GM23248 (cell line): ENCODE measurements around the gene GAMT. TPM values are rescaled to one million over a fixed set of nuclear protein-coding genes. Genes with fewer than 3 reads are reported as not detected.

Experiments
- DNase-seq: peaks from one replicate; pipeline ENCODE4 v3.0.0-alpha.2; 2015
- H2AFZ ChIP-seq: fragments of 200-600 bp; sonication (generic); 2 replicates; pipeline ENCODE4 v1.6.1; 2016; ENCODE audit warnings: antibody characterized with exemption
- H3F3A ChIP-seq: fragments of 200-600 bp; sonication (generic); 2 replicates; pipeline ENCODE4 v1.6.1; 2016; ENCODE audit warnings: mild to moderate bottlenecking, antibody characterized with exemption, mixed run types; ENCODE audit not compliant: insufficient read depth
- H3K27ac ChIP-seq: fragments of 200-600 bp; sonication (generic); 2 replicates; pipeline ENCODE4 v1.5.1; 2016; ENCODE audit warnings: mild to moderate bottlenecking
- H3K27me3 ChIP-seq: fragments of 200-600 bp; sonication (generic); replicated peaks from 2 replicates; pipeline ENCODE4 v1.6.1; 2016; ENCODE audit warnings: mild to moderate bottlenecking; ENCODE audit not compliant: insufficient read depth
- H3K36me3 ChIP-seq: fragments of 200-600 bp; sonication (generic); 2 replicates; pipeline ENCODE4 v1.6.1; 2016; ENCODE audit warnings: low read depth, mild to moderate bottlenecking
- H3K4me1 ChIP-seq: fragments of 200-600 bp; sonication (generic); 2 replicates; pipeline ENCODE4 v1.6.1; 2016; ENCODE audit warnings: mild to moderate bottlenecking; ENCODE audit not compliant: insufficient read depth
- H3K4me2 ChIP-seq: fragments of 200-600 bp; sonication (generic); one replicate; pipeline ENCODE4 v1.6.1; 2016; ENCODE audit warnings: mild to moderate bottlenecking; ENCODE audit not compliant: unreplicated experiment
- H3K4me3 ChIP-seq: fragments of 200-600 bp; sonication (generic); 2 replicates; pipeline ENCODE4 v1.5.1; 2016; ENCODE audit warnings: mild to moderate bottlenecking
- H3K79me2 ChIP-seq: fragments of 200-600 bp; sonication (generic); 2 replicates; pipeline ENCODE4 v1.6.1; 2016; ENCODE audit warnings: mild to moderate bottlenecking; ENCODE audit not compliant: insufficient read depth
- H3K9ac ChIP-seq: fragments of 200-600 bp; sonication (generic); 2 replicates; pipeline ENCODE4 v1.6.1; 2016; ENCODE audit warnings: mild to moderate bottlenecking
- H3K9me2 ChIP-seq: fragments of 200-600 bp; sonication (generic); 2 replicates; pipeline ENCODE4 v1.6.1; 2016; ENCODE audit warnings: mixed run types, mild to moderate bottlenecking, moderate library complexity; ENCODE audit not compliant: insufficient read depth
- H3K9me3 ChIP-seq: fragments of 200-600 bp; sonication (generic); one replicate; pipeline ENCODE4 v1.6.1; 2017; ENCODE audit warnings: low read depth
- H4K20me1 ChIP-seq: fragments of 200-600 bp; sonication (generic); 2 replicates; pipeline ENCODE4 v1.6.0; 2016; ENCODE audit not compliant: insufficient read depth
- EZH2 ChIP-seq: fragments of 200-600 bp; sonication (generic); IDR thresholded peaks from 2 replicates; pipeline ENCODE4 v1.6.1; 2018; ENCODE audit warnings: antibody characterized with exemption, mild to moderate bottlenecking; ENCODE audit not compliant: insufficient read depth, poor library complexity, severe bottlenecking
- EZH2phosphoT487 ChIP-seq: fragments of 200-600 bp; sonication (generic); IDR thresholded peaks from 2 replicates; pipeline ENCODE4 v1.6.1; 2018; ENCODE audit warnings: antibody characterized with exemption, moderate library complexity, mild to moderate bottlenecking, low read depth; ENCODE audit not compliant: insufficient read depth
- WGBS, 2 experiments: methylation state at CpG; one replicate each; pipeline ENCODE4 v1.1.6; 2015 to 2017; ENCODE audit warnings: low lambda C conversion rate in 2 of 2, low coverage in 1 of 2; ENCODE audit errors: missing lambda C conversion rate in 2 of 2; 5-methylcytosine and 5-hydroxymethylcytosine counted together
- in situ Hi-C: fragments of 300-500 bp; cut with MboI; formaldehyde crosslinking; loops from 2 replicates; pipeline ENCODE4 v1.15.0; 2020
- polyA plus RNA-seq: library from polyadenylated mRNA; unstranded; fragments of >200 nt; fragmentation: Nextera tagmentation; extraction: Ambion mirVana; gene quantifications from 2 replicates; pipeline ENCODE4 v1.2.1, GENCODE V29; 2016
- total RNA-seq: library from RNA; depleted of rRNA; stranded (reverse); fragments of >200 nt; shearing (Covaris generic); gene quantifications from 2 replicates; pipeline ENCODE4 v1.2.3, GENCODE V29; 2014

Gene GAMT
- total and polyA plus RNA-seq, 2 experiments from 2014 or later, result 43.1 to 43.7 TPM

GRCh38 chr19:1418951-1419738, 17.8 kb upstream of the GAMT start:
- Histone ChIP-seq H3K79me2 (peaks cover 98% of the 10 kb centered on the region), H3K4me1 (peaks cover 14% of the 10 kb centered on the region), H3K4me3 (no peak overlapping the region), H3K9me3 (no peaks in the 10 kb centered on the region), H3K36me3 (peaks cover 7% of the 10 kb centered on the region; the same call in 1 of the 2 replicates), H3K4me2 (no peak overlapping the region), H3K27ac (no peak overlapping the region), H3K9ac (no peak overlapping the region), H3K9me2 (no peaks in the 10 kb centered on the region), H4K20me1 (peaks cover 4% of the 10 kb centered on the region; the same call in 1 of the 2 replicates), H3F3A (peaks cover 10% of the 10 kb centered on the region; the same call in 1 of the 2 replicates), H2AFZ (no peak overlapping the region), H3K27me3 (no peaks in the 10 kb centered on the region)
- no peak for DNase-seq
- in situ Hi-C loops, result no loop called here
- 88% methylated on average over 21 of the region's 21 CpGs for WGBS, 2 experiments
- TF ChIP-seq EZH2phosphoT487 (no peak), EZH2 (no peak)

GRCh38 chr19:1418496-1418775, 17.1 kb upstream of the GAMT start:
- in situ Hi-C loops, result no loop called here
- Histone ChIP-seq H3K9me3 (no peaks in the 10 kb centered on the region), H3K4me3 (no peak overlapping the region), H3K27ac (no peak overlapping the region), H3K79me2 (peaks cover 99% of the 10 kb centered on the region), H3K4me1 (peaks cover 14% of the 10 kb centered on the region), H3K9me2 (no peaks in the 10 kb centered on the region), H3K9ac (no peak overlapping the region), H3F3A (peaks cover 10% of the 10 kb centered on the region; the same call in 1 of the 2 replicates), H3K36me3 (peaks cover 6% of the 10 kb centered on the region; the same call in 1 of the 2 replicates), H3K4me2 (no peak overlapping the region), H4K20me1 (peaks cover 4% of the 10 kb centered on the region; the same call in 1 of the 2 replicates), H2AFZ (no peak overlapping the region), H3K27me3 (no peaks in the 10 kb centered on the region)
- no peak for TF ChIP-seq EZH2phosphoT487
- no peak for TF ChIP-seq EZH2
- DNase-seq, result no peak
- 93% methylated on average over 13 of the region's 13 CpGs for WGBS, 2 experiments

- WGBS, 2 experiments, result 93 to 94% methylated on average over 30 of the region's 30 CpGs
- Histone ChIP-seq H3K4me3 (no peak overlapping the region), H3K9me3 (no peaks in the 10 kb centered on the region)
Observed at GRCh38 chr19:1417681-1418495, 16.5 kb upstream of the GAMT start.

GRCh38 chr19:1417145-1417544, 15.8 kb upstream of the GAMT start:
- 74 to 81% methylated on average over 20 to 21 of the region's 21 CpGs for WGBS, 2 experiments
- DNase-seq, result no peak
- peaks cover 99% of the 10 kb centered on the region for H3K79me2 ChIP-seq
- no peaks in the 10 kb centered on the region for H3K9me2 ChIP-seq
- H3K36me3 ChIP-seq, result no peaks in the 10 kb centered on the region; the same call in 1 of the 2 replicates
- peaks cover 15% of the 10 kb centered on the region for H3K4me1 ChIP-seq
- peaks cover 4% of the 10 kb centered on the region; the same call in 1 of the 2 replicates for H4K20me1 ChIP-seq
- H3K9me3 ChIP-seq, result no peaks in the 10 kb centered on the region
- H3K9ac ChIP-seq, result 0 out of 2 replicates have a peak overlapping the region, but pooled peaks have one; percentile 73
- TF ChIP-seq EZH2 (no peak), EZH2phosphoT487 (no peak)
- H3F3A ChIP-seq, result peaks cover 10% of the 10 kb centered on the region; the same call in 1 of the 2 replicates
- in situ Hi-C loops, result no loop called here
- H3K27ac ChIP-seq, result peak overlapping the region; percentile 90
- no peak overlapping the region for H3K4me2 ChIP-seq
- H3K4me3 ChIP-seq, result no peak overlapping the region
- H3K27me3 ChIP-seq, result no peaks in the 10 kb centered on the region
- no peak overlapping the region for H2AFZ ChIP-seq

More at GRCh38 chr19:1417681-1418495, 16.5 kb upstream of the GAMT start:
- peaks cover 14% of the 10 kb centered on the region for H3K4me1 ChIP-seq
- TF ChIP-seq EZH2phosphoT487 (no peak), EZH2 (no peak)
- in situ Hi-C loops, result no loop called here
- no peak overlapping the region for H3K27ac ChIP-seq
- no peak overlapping the region for H3K9ac ChIP-seq
- peaks cover 99% of the 10 kb centered on the region for H3K79me2 ChIP-seq
- H3K36me3 ChIP-seq, result peaks cover 4% of the 10 kb centered on the region; the same call in 1 of the 2 replicates
- DNase-seq, result no peak
- H3K4me2 ChIP-seq, result no peak overlapping the region
- peaks cover 10% of the 10 kb centered on the region; the same call in 1 of the 2 replicates for H3F3A ChIP-seq
- peaks cover 4% of the 10 kb centered on the region; the same call in 1 of the 2 replicates for H4K20me1 ChIP-seq
- no peaks in the 10 kb centered on the region for H3K9me2 ChIP-seq
- H2AFZ ChIP-seq, result no peak overlapping the region
- H3K27me3 ChIP-seq, result no peaks in the 10 kb centered on the region
